Right lobe of liver (tissue), 6 donors: ENCODE results near the gene FBXO36. TPM values are rescaled to one million over a fixed set of nuclear protein-coding genes. Genes with fewer than 3 reads are reported as not detected.
A peak's percentile ranks its signal among the peaks of the same experiment; 100 is the strongest.

Experiments used
- ATAC-seq, 4 donors: fragments of 200-7000 bp; cut with Tn5 transposase; one replicate each; pipeline ENCODE4 v1.9.1; 2020; ENCODE audit warnings: mild to moderate bottlenecking in 4 of 4, moderate library complexity in 4 of 4
- DNase-seq, 3 donors: peaks; one replicate each; pipeline ENCODE4 v3.0.0-alpha.2; 2020
- H3K27ac ChIP-seq, 3 donors: fragments of 200-600 bp; one replicate each; pipeline ENCODE4 v1.8.0; 2022
- H3K27me3 ChIP-seq, 2 donors: fragments of 200-600 bp; one replicate each; pipeline ENCODE4 v1.8.0; 2022
- H3K36me3 ChIP-seq, 4 donors: fragments of 200-600 bp; sonication (generic) in 1 of 4; one replicate each; pipeline versions ENCODE4 v1.5.1 to v1.8.0; 2017 to 2022; ENCODE audit warnings: control low read depth in 1 of 4
- H3K4me1 ChIP-seq, 4 donors: fragments of 200-600 bp; sonication (generic) in 1 of 4; one replicate each; pipeline versions ENCODE4 v1.5.1 to v1.8.0; 2017 to 2022; ENCODE audit warnings: control low read depth in 1 of 4
- H3K4me3 ChIP-seq, 3 donors: fragments of 200-600 bp; one replicate each; pipeline ENCODE4 v1.8.0; 2022
- H3K9me3 ChIP-seq, 4 donors: fragments of 200-600 bp; sonication (generic) in 1 of 4; one replicate each; pipeline versions ENCODE4 v1.5.1 to v1.8.0; 2017 to 2022; ENCODE audit warnings: control low read depth in 1 of 4
- POLR2A ChIP-seq: fragments of 450-650 bp; IDR thresholded peaks from one replicate; pipeline ENCODE4 v1.6.1; 2017; ENCODE audit warnings: antibody characterized with exemption, mild to moderate bottlenecking
- whole genome bisulfite sequencing: methylation state at CpG from one replicate; pipeline ENCODE4 v1.1.6; 2018; ENCODE audit warnings: low coverage, low lambda C conversion rate; ENCODE audit not compliant: insufficient coverage; ENCODE audit errors: missing lambda C conversion rate; 5-methylcytosine and 5-hydroxymethylcytosine counted together
- intact Hi-C, 2 donors: fragments of 100-400 bp; cut with DNase I; formaldehyde crosslinking; loops; one replicate each; pipeline versions ENCODE4 v1.11.2 to v1.14.1; 2022
- total RNA-seq, 6 experiments: library from RNA; depleted of rRNA in 2 of 6; stranded (reverse); fragments of >200 nt in 2 of 6; fragmentation: NEBNext Ultra II Directional in 3 of 6; extraction: Animal tissue kit (Norgen Biotek cat#: 25700) in 3 of 6; gene quantifications; one replicate each; pipeline versions ENCODE4 v1.1.0 to v1.2.4, GENCODE V29; 2016 to 2023
- TF ChIP-seq, protein P1 (sequence below), 4 donors: fragments of 200-600 bp in 3 of 4; fragments of 450-650 bp in 1 of 4; IDR thresholded peaks; one replicate each; pipeline versions ENCODE4 v1.5.1 to v1.8.0; 2016 to 2022; ENCODE audit warnings: antibody characterized with exemption in 4 of 4, mild to moderate bottlenecking in 2 of 4
- donor health status: DM: no; HTN: yes; CAD: no.
- donor health status: DM: no; HTN: no; CAD: no.
- donor health status: DM: no; HTN: no; CAD: no.
- donor health status: DM: no; HTN: yes; CAD: no.
- donor health status: DM: no; HTN: yes; CAD: no.

FBXO36 gene
- total RNA-seq, 6 experiments from 2014 or later: 0.49 to 1.2 (median 0.72) TPM

DNA sequence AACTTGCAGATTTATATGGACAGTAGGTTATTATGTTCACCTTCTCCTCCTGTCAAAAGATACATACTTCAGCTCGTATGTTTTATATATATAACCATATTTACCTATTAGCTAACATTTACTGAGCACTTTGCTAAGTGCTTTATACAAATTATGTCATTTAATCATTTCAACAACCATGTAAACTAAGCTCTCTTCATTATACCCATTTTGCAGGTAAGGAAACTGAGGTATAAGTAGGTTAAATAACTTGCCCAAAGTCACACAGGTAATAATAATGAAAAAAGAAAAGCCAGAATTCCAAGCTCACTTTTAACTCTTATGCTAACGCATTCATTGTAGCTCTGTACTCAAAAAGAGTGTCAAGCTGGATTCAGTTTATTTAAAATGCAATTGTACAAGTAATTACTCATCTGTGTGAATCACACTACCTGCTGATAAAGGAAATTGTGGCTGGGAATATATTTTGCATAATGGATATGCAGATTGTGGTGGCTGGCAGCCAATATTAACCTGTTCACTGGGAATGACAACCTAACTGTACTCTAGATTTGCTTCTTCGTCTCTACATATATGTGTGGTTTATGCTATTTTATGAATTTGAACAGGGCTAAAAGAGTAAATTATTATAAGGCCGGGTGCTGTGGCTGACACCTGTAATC, 125.8 kb downstream of the FBXO36 start:
- Histone ChIP-seq H3K9me3 (no peaks in the 10 kb centered on the region), H3K27me3 (no peaks in the 10 kb centered on the region), H3K27ac (no peak overlapping the region), H3K4me3 (no peak overlapping the region), H3K4me1 (no peaks in the 10 kb centered on the region), H3K36me3 (no peaks in the 10 kb centered on the region)
- intact Hi-C loops: no loop called here
- ATAC-seq (no peak), DNase-seq (no peak)
- 88% methylated on average over 4 of the region's 4 CpGs for WGBS
- TF ChIP-seq POLR2A: no peak
- TF ChIP-seq, protein P1, sequence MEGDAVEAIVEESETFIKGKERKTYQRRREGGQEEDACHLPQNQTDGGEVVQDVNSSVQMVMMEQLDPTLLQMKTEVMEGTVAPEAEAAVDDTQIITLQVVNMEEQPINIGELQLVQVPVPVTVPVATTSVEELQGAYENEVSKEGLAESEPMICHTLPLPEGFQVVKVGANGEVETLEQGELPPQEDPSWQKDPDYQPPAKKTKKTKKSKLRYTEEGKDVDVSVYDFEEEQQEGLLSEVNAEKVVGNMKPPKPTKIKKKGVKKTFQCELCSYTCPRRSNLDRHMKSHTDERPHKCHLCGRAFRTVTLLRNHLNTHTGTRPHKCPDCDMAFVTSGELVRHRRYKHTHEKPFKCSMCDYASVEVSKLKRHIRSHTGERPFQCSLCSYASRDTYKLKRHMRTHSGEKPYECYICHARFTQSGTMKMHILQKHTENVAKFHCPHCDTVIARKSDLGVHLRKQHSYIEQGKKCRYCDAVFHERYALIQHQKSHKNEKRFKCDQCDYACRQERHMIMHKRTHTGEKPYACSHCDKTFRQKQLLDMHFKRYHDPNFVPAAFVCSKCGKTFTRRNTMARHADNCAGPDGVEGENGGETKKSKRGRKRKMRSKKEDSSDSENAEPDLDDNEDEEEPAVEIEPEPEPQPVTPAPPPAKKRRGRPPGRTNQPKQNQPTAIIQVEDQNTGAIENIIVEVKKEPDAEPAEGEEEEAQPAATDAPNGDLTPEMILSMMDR (IDR thresholded peaks at IDR 0.05): no peak

DNA sequence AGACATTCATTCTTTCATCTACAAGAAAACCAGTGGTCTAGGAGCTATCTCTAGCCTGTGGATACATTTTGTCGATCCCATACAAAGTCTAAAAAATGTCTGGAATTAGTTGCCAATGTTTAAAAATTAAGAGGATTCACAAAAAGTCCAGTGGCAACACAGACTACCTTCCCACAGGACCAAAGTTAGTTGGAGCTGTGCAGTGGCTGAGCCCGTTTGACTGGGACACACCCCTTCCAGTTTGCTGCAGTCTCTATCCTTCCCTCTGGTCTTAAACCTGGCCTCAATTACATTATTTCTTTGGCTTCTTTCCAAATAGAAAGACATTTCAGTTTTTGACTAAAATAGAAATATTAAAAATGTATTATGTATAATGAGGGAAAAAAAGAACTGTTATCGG, 127.8 kb downstream of the FBXO36 start:
- WGBS: 82% methylated on average over 3 of the region's 3 CpGs
- TF ChIP-seq, protein P1 (IDR thresholded peaks at IDR 0.05): no peak
- TF ChIP-seq POLR2A: no peak
- Histone ChIP-seq H3K27ac (no peak overlapping the region), H3K9me3 (no peaks in the 10 kb centered on the region), H3K27me3 (no peaks in the 10 kb centered on the region), H3K4me1 (no peaks in the 10 kb centered on the region), H3K36me3 (no peaks in the 10 kb centered on the region), H3K4me3 (no peak overlapping the region)
- intact Hi-C loops: no loop called here
- DNase-seq (no peak), ATAC-seq (no peak)

- intact Hi-C loops: no loop called here
- ATAC-seq: peak in 3 of 4 donors; percentile 50 to 85 (median 80)
- H3K36me3 ChIP-seq: no peaks in the 10 kb centered on the region
- no peak for DNase-seq
- H3K27ac ChIP-seq: peak overlapping the region in 1 of 3 donors; percentile 11
- no peaks in the 10 kb centered on the region for H3K27me3 ChIP-seq
- WGBS: 31% methylated on average over 2 of the region's 2 CpGs
- no peaks in the 10 kb centered on the region for H3K4me1 ChIP-seq
- TF ChIP-seq, protein P1 (IDR thresholded peaks at IDR 0.05): no peak
- no peak for TF ChIP-seq POLR2A
- no peak overlapping the region for H3K4me3 ChIP-seq
- H3K9me3 ChIP-seq: no peaks in the 10 kb centered on the region
Observed at GRCh38 chr2:230052299-230052698, 130.0 kb downstream of the FBXO36 start.

DNA sequence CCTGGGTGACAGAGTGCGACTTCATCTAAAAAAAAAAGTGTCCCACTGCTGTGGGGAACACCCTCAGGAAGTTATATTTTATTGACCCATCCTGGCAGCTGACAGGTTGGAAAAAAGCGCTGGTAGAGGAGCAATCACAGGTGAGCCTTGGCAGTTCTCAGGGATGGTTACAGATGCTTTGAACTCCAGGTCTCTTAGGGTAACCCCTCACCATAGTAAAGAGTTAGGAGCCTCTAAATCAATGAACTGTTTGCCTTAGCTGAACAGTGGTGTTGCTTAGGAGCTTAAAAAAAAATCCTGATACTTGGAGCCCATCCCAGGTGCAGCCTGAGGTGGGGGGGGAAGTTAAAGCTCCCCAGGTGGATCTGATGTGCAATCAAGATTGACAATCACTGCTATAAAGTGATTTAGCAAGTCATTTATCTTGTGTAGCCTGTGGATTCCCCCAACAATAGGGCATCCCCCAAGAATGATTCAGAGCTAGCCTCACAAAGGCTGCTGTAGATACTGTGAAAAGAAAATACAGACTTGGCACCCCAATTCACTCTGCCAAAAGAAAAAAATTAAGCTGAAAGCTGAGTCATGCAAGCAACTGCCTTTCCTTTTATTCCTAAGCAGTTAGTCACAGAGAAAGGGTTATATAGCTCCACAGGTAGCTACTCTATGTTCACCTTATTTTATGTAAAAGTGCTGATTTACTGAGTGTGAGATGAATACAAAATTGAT, 131.6 kb downstream of the FBXO36 start:
- no peaks in the 10 kb centered on the region for H3K9me3 ChIP-seq
- H3K27ac ChIP-seq: no peak overlapping the region
- H3K36me3 ChIP-seq: no peaks in the 10 kb centered on the region
- no peak overlapping the region for H3K4me3 ChIP-seq
- H3K27me3 ChIP-seq: no peaks in the 10 kb centered on the region
- DNase-seq (no peak), ATAC-seq (peak in 1 of 4 donors; percentile 30)
- 80% methylated on average over 1 of the region's 2 CpGs for WGBS
- H3K4me1 ChIP-seq: no peaks in the 10 kb centered on the region
- intact Hi-C loops: no loop called here
- TF ChIP-seq, protein P1 (IDR thresholded peaks at IDR 0.05): no peak
- TF ChIP-seq POLR2A: no peak
